Activated CD4-positive, alpha-beta T cell treated with anti-CD3 and anti-CD28 coated beads, Interleukin-2, Interleukin-6, amounts not matched to agents 100 ng/mL and 50 ng/mL, durations not matched to agents 16 hours and 8 hours (primary cell): Measurements from ENCODE around the gene LZTR1.
"Not testable (repeated sequence)": the region's sequence is repeated elsewhere in the genome, so short reads cannot be mapped to it uniquely, and the experiment has no call there.

Source experiments
- DNase-seq: peaks from one replicate; pipeline ENCODE4 v3.0.0-alpha.2; 2020

Gene LZTR1

DNA sequence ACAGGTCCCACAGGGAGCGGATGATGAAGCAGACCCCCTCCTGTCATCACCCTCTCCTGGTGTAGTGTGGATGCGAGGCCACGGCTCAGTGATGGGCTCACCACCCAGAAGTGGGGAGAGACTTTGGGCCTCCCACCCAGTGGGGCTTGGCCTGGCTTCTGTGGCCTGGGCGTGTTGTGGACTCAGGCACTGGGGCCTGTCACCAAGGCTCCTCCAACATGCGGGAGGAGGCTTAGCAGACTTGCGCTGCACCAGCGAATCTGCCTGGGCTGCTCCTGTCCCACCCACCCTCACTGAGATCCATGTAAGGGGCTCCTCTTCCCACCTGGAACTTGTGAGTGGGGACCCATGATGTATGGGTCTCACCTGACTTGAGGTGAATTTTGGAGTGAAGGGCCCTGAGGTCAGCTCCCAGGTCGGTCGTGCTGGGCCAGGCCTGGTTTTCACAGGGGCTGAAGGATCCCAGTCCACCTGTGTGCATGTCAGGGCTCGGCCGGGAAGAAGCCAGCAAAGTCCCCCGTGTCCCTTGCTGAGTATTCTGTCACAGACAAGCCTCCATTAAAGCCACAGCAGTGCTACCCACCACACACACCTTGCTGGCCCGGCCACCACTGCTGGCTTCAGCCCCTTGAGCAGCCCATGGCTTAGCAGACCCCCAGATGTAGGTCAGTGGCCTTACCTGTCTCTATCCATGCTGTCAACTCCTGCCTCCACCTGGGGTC is 15.6 kb downstream of the LZTR1 start:
- no peak for DNase-seq

- no peak for DNase-seq
Measured at GRCh38 chr22:20998411-20999336, 16.6 kb downstream of the LZTR1 start.

- no peak for DNase-seq
Measured at GRCh38 chr22:20999350-21000206, 17.5 kb downstream of the LZTR1 start.

DNA sequence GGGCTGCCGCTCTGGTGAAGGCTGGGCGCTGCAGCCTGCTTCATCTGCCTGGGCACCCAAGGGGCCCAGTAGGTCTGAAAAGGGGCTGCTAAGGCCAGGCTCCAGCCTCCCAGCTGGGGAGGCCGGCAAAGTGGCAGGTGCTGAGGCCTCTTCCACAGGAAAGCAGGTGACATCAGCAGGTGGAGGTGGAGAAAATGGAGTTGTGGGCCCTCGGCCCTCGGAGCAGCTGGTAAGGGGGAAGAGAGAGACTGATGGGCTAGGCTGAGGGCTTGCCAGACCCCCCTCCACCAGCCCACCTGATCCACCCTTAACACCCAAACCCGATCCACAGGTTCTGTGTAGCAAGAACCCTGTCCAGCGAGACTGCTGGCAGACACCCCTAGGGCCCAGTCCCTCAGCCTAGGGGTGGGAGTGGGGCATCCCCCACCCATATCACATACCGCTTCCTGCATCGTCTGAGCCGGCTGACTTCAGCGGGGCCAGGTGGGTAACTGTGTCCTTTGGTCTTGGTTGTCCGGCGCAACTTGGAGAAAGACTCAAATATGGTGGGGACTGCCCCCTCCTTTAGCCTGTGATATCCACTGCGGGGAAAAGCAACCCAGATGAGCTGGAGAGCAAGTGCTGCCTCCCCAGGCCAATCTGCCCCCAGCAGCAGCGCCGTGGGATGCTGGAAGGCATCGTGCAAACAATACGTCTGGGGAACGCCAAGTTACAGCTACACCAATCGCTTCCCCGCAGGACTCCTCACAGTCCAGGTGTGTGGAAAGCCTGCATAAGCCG is 18.3 kb downstream of the LZTR1 start:
- no peak for DNase-seq

DNA sequence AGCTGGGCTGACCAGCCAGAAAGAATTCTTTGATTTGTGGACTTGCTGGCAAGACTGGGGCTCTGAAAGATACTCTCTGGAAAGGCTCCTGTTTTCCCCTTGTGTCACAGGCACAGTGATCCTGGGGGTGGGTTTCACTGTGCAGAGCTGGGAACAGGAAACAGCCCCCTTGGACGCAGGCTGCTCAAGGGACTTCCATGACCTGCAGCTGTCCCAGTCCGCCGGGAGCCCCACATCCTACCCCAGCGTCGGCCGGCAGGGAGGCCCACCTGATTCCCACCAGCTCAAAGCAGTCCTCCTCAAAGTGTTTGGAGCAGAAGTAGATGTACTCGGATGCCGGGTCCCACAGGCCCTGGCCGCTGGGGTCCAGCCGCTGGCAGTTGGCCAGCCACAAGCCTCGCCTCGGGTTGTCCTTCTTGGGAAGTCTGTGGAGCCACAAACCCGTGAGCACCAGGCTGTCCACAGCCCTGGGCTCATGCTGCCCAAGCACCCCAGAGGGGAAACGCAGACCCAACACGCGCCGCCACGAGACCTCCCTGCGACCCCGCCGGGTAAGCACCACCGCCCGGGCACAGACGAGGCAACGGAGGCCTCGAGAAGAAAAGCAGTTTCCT is 19.0 kb downstream of the LZTR1 start:
- no peak for DNase-seq

- peak; percentile 98 for DNase-seq
Measured at GRCh38 chr22:21001601-21002325, 19.7 kb downstream of the LZTR1 start, which contains the start of gene THAP7. Gene THAP7 (minus strand): TSS chr22:21002118. CDS start chr22:21001911, 207 bp downstream.

GRCh38 chr22:21003782-21004181 is 21.7 kb downstream of the LZTR1 start:
- DNase-seq, result no peak

DNA sequence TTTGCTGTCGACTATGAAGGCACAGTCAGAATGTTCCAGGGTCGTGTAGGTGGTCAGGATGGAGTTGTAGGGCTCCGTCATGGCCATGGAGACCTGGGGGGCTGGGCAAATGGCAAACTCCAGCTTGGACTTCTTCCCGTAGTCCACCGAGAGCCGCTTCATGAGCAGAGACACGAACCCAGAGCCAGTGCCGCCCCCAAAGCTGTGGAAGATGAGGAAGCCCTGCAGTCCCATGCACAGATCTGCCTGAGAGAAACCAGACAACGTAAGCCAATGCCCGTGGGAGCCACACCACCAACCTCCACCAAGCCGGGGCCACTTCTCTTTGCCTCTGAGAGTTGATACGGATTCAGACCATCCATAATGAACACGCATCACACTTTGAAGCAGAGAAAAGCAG is 27.1 kb downstream of the LZTR1 start:
- not testable (repeated sequence) for DNase-seq

DNA sequence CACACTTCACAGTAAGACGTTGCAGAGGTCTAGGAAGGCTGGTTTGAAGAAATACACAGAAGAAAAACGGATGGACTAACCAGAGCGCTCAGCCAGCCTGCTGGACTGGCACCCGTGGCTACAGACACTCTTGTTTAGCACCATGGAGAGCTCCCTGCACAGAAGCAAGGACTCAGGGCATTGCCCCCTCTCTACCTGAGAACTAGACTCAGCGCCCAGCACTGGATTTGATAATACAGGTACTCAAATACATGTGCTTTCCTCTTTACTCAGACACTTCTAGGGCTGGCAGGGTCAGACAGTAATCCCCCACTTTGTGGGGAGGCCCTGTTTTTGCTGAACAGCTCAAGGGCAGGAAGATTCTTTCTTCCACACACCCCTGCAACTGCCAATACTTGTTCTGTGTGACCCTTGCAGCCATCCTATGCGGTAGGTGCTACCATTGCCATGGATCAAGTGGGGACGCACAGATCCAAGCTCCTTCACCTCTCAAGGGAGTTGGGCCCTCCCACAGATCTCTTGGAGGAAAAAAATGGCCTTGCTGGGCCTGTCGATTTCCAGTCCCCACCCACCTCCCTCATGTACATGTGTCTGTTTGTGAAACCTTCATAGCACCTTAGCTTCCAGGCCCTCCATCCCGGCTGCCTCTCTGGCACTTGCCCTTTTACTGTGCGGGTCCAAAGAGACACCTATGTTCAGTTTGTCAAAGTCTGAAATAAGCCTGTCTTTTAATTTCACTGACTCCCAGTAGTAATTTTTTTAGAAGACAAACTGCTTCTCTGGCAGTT is 27.7 kb downstream of the LZTR1 start:
- DNase-seq, result no peak

GRCh38 chr22:21010426-21011113 is 28.5 kb downstream of the LZTR1 start:
- no peak for DNase-seq

- DNase-seq, result no peak
Measured at GRCh38 chr22:21012446-21013407, 30.6 kb downstream of the LZTR1 start.

DNA sequence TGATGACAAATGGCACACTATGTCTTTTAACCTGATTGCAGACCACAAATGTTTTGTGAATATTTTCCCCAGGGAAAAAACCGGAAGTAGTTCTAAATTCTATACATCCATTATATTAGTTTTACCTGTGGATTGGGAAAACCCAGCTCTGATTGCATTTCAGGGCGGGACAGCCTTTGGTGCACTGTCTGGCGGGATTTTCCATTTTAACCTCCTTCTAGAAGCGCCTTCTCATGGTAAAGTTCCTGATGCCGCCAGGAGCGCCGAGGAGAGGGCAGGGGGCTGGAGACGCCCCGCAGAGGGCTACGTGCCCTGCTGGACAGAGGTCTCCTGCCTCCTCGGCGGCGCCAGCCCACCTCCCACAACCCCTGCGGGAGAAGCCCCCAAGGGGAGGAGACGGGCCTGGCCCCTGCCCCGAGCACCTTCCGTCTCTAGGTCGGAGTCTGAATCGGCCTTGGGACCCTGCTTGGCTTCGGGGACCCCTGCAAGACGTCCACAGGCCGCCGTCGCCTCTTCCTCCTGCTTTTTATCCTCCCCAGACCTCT is 31.6 kb downstream of the LZTR1 start:
- no peak for DNase-seq

GRCh38 chr22:21014202-21014725 is 32.2 kb downstream of the LZTR1 start:
- DNase-seq, result peak; percentile 91

- DNase-seq, result no peak
Measured at GRCh38 chr22:21014726-21015465, 32.8 kb downstream of the LZTR1 start, which contains the start of gene P2RX6. Gene P2RX6 (plus strand): TSS chr22:21015165. CDS start chr22:21015175, 10 bp downstream.

- DNase-seq, result no peak
Measured at GRCh38 chr22:21015466-21016006, 33.4 kb downstream of the LZTR1 start.

- DNase-seq, result no peak
Measured at GRCh38 chr22:21016644-21017420, 34.7 kb downstream of the LZTR1 start.
